PC-9 (cell line): Measurements from ENCODE around the gene DAPK1.

Source experiments
- CTCF ChIP-seq: fragments of 200-600 bp; sonication (generic); conservative IDR thresholded peaks from 2 replicates; pipeline ENCODE4 v1.6.1; 2017; ENCODE audit warnings: mixed run types, antibody characterized with exemption, mild to moderate bottlenecking, moderate library complexity
- EZH2 ChIP-seq: fragments of 200-600 bp; sonication (generic); IDR thresholded peaks from 2 replicates; pipeline ENCODE4 v1.8.0; 2017; ENCODE audit warnings: antibody characterized with exemption, low read depth

- TF ChIP-seq CTCF: no peak
- no peak for TF ChIP-seq EZH2
Measured at GRCh38 chr9:87603854-87604490, 106.3 kb downstream of the DAPK1 start.
